NCI-H69 (cell line): ENCODE results near the gene SULT1A4.
"Not testable (repeated sequence)": the region's sequence is repeated elsewhere in the genome, so short reads cannot be mapped to it uniquely, and the experiment has no call there.

ENCODE experiments used
- DNase-seq: peaks from one replicate; lab custom pipeline; 2025; lab: John Stamatoyannopoulos, UW

SULT1A4 gene

GRCh38 chr16:29459706-29460646 is at the start of gene SULT1A4:
TSS of gene SULT1A4 (plus strand) at chr16:29459913. CDS start at chr16:29461386, 1,473 bp downstream.
- not testable (repeated sequence) for DNase-seq

DNA sequence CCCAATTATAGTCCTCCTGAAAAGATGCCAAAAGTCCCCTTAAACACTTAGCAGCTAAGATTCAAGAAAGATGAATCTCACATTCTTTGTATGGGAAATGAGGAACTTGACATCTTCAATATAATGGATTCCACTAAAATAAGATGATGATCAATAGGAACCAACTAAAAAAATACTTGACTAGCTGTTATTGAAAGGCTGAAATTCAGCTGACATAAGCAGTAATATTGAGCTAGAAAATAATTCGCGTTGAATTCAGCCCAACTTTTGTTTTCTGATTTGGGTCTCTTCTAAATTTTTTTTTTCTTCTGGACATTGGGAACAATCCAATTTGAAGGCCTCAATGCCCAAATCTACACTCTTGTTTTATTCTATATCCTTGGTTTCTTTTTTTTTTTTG is 36.1 kb upstream of the SULT1A4 start:
- not testable (repeated sequence) for DNase-seq

DNA sequence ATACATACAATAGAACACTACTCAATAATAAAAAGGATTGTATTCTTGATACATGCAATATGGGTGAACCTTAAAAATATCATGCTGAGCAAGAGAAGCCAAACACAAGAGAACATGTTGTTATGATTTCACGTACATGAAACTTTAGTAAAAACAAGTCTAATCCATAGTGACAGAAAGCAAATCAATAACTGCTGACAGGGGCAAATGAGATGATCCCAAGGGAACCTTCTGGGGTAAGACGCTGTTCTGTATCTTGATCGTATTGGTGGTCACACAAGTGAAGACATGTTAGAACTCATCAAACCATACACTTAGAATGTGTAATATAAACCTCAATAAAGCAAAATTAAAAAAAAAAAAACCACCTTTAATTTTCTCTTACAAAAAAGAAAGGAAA is 34.3 kb upstream of the SULT1A4 start:
- not testable (repeated sequence) for DNase-seq

- DNase-seq, result not testable (repeated sequence)
Observed at GRCh38 chr16:29453754-29454153, 6.0 kb upstream of the SULT1A4 start.

DNA sequence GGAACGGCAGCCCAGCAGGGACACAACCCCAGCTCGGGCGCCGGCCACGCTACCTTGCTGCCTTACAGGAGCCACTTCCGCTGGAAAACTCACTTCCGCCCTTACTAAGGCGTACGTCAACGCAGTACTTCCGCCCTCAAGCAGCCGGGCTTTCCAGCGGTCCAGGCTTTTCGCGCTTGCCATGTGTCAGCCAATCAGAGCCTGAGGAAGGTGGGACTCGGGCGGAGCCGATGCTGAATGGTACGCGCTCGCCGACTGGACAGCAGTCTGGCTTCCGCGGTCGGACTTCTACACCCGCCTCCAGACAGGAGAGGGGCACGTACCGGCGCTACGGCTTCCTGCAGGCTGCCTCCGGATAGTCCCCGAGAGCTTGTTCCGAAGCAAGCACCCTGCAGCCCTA is 5.4 kb upstream of the SULT1A4 start, which contains the start of the genes BOLA2 and SLX1B:
Gene BOLA2, minus strand, starts transcription at position 83 of the 400 bp plus-strand sequence. CDS start 98 bp downstream, outside the sequence.
Gene SLX1B, plus strand, starts transcription at position 265 of the 400 bp plus-strand sequence.
- not testable (repeated sequence) for DNase-seq

- not testable (repeated sequence) for DNase-seq
Observed at GRCh38 chr16:29454828-29455227, 4.9 kb upstream of the SULT1A4 start.

- not testable (repeated sequence) for DNase-seq
Observed at GRCh38 chr16:29457660-29458059, 2.1 kb upstream of the SULT1A4 start.

GRCh38 chr16:29460647-29461030 is 926 bp downstream of the SULT1A4 start:
- not testable (repeated sequence) for DNase-seq

- DNase-seq, result not testable (repeated sequence)
Observed at GRCh38 chr16:29465985-29466824, 6.5 kb downstream of the SULT1A4 start.

DNA sequence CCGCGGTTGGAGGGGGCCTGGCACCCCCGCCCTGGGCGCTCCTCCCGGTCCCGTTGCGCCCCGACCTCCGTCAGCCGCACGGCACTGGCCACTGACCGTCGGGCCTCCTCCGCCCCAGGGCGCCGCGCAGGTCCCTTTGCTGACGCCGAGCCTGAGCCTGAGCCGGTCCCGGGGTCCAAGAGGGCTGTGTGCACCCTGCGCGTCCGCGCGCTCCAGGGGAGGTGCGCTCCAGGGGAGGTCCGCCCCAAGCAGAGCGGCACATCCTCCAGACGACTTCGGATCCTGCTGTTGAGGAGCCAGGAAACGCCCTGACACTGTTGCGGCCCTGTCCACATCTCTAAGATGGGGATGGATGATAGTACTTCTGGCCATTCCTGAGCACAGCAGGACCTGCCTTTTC is 7.2 kb downstream of the SULT1A4 start:
- DNase-seq, result not testable (repeated sequence)

GRCh38 chr16:29467654-29468366 is 8.1 kb downstream of the SULT1A4 start:
- DNase-seq, result not testable (repeated sequence)

- not testable (repeated sequence) for DNase-seq
Observed at GRCh38 chr16:29469660-29470059, 9.9 kb downstream of the SULT1A4 start.

DNA sequence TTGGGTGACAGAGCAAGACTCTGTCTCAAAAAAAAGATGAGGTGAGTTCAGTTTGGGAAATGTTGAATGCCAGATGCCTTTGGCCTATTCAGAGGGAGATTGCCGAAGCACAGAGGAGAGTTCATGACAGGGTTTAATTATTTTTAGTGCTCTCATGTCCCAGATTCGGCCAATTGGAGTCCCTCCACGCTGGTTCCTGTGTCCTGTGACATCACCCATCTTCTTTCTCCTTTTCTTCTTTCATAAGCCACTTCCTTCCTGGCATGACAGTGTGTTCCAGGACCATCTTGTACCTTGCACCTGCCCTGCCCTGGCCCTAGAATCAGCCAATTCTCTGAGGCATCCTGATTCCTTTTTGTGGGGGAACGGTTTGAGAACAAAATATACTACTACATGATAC is 12.4 kb downstream of the SULT1A4 start:
- DNase-seq, result not testable (repeated sequence)

- DNase-seq, result not testable (repeated sequence)
Observed at GRCh38 chr16:29482276-29482675, 22.6 kb downstream of the SULT1A4 start.

DNA sequence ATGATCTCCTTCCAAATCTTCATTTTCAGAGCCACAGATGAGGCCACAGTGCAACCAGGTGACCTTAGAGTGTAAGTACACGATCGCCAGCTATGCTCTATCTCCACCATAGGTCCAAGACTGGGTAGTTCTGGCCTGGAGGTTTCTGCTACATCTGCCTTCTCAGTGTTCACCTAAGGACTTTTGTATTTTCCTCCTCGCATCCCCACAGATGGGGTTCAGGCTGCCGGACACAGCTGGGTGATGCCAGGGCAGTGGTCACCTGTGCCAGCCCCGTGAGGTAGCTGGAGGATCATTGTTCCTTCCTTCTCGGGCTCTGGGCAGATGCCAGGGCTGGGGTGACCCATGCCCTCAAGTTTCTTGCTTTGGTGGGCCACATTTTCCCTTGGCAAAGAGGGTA is 46.6 kb downstream of the SULT1A4 start, which contains the start of gene NPIPB12:
Gene NPIPB12, minus strand, starts transcription at position 101 of the 400 bp plus-strand sequence.
- DNase-seq, result not testable (repeated sequence)
